Keratinocyte (primary cell): ENCODE results near the gene ELOB. TPM values are rescaled to one million over a fixed set of nuclear protein-coding genes. Genes with fewer than 3 reads are reported as not detected.

Experiments used
- polyA plus RNA-seq, 5 experiments: library from polyadenylated mRNA; depleted of rRNA in 3 of 5; stranded (reverse) in 3 of 5; stranded (forward) in 1 of 5; unstranded in 1 of 5; fragments of >200 nt; gene quantifications; 1 replicate in 1 of 5; 2 replicates in 3 of 5; 3 replicates in 1 of 5; pipeline versions ENCODE4 v1.2.1 to v1.2.3, GENCODE V29; 2011 to 2012; ENCODE audit warnings: missing spikeins in 2 of 5, low read depth in 1 of 5, low replicate concordance in 1 of 5
- small RNA-seq, 3 experiments: library from RNA; depleted of rRNA; stranded (forward); fragments of <200 nt; gene quantifications; one replicate each; pipeline ENCODE3, GENCODE V24; 2012; ENCODE audit warnings: low read depth in 3 of 3, low replicate concordance in 1 of 3; ENCODE audit not compliant: insufficient read length in 3 of 3

ELOB gene
- polyA plus RNA-seq, 1 donor (not counting 4 experiments of a cell fraction or from before 2014, with no cell fraction given), result 235 TPM

Small RNA genes lying within 50 kb of the gene (small RNA-seq; reads per million reads assigned to genes)
- gene SNORA3C, result 0 to 0.07 (median 0) reads per million in 3 experiments

Other genes starting within 250 kb of the ELOB start
- gene CEMP1, start 245.9 kb downstream of the ELOB start, polyA plus RNA-seq, result not detected in 3 replicates
- gene PDPK1, start 239.3 kb downstream of the ELOB start, polyA plus RNA-seq, result 23.4 to 27.2 TPM (median 23.6 TPM) in 3 replicates
- 29.0 to 41.1 TPM (median 36.1 TPM) in 3 replicates for gene KCTD5, start 94.8 kb downstream of the ELOB start, polyA plus RNA-seq
- 0.20 to 0.67 TPM (median 0.22 TPM) in 3 replicates for gene PRSS27, start 57.1 kb downstream of the ELOB start, polyA plus RNA-seq
- 74.1 to 120 TPM (median 101 TPM) in 3 replicates for gene SRRM2, start 24.6 kb downstream of the ELOB start, polyA plus RNA-seq
- gene PRSS33, start 10.3 kb upstream of the ELOB start, polyA plus RNA-seq, result not detected in 3 replicates
- gene PRSS41, start 21.2 kb upstream of the ELOB start, polyA plus RNA-seq, result not detected in 3 replicates
- 0.52 to 1.0 TPM (median 0.99 TPM) in 3 replicates for gene PRSS21, start 40.0 kb upstream of the ELOB start, polyA plus RNA-seq
- gene ZG16B, start 53.0 kb upstream of the ELOB start, polyA plus RNA-seq, result 1.7 to 2.6 TPM (median 2.1 TPM) in 3 replicates
- 2.2 to 3.7 TPM (median 3.5 TPM) in 3 replicates for gene PRSS22, start 80.9 kb upstream of the ELOB start, polyA plus RNA-seq
- 10.1 to 20.7 TPM (median 13.6 TPM) in 3 replicates for gene FLYWCH2, start 105.9 kb upstream of the ELOB start, polyA plus RNA-seq
- 16.2 to 21.7 TPM (median 20.2 TPM) in 3 replicates for gene FLYWCH1, start 134.7 kb upstream of the ELOB start, polyA plus RNA-seq
- 3.3 to 7.4 TPM (median 3.8 TPM) in 3 replicates for gene KREMEN2, start 187.0 kb upstream of the ELOB start, polyA plus RNA-seq
- gene PAQR4, start 192.1 kb upstream of the ELOB start, polyA plus RNA-seq, result 16.8 to 26.6 TPM (median 18.4 TPM) in 3 replicates
- 3.0 to 16.0 TPM (median 6.9 TPM) in 3 replicates for gene PKMYT1, start 203.2 kb upstream of the ELOB start, polyA plus RNA-seq
- gene CLDN9, start 235.6 kb upstream of the ELOB start, polyA plus RNA-seq, result 0.02 TPM in 1 of 3 replicates, not detected in the others
- 0.12 TPM in 1 of 3 replicates, not detected in the others for gene CLDN6, start 240.9 kb upstream of the ELOB start, polyA plus RNA-seq
- gene TNFRSF12A, start 243.1 kb upstream of the ELOB start, polyA plus RNA-seq, result 147 to 250 TPM (median 188 TPM) in 3 replicates
- gene HCFC1R1, start 246.7 kb upstream of the ELOB start, polyA plus RNA-seq, result 12.8 to 19.2 TPM (median 13.0 TPM) in 3 replicates
- 10.2 to 15.5 TPM (median 10.3 TPM) in 3 replicates for gene THOC6, start 246.8 kb upstream of the ELOB start, polyA plus RNA-seq